GM12892 (cell line): Measurements from ENCODE around the gene KRT8.

Source experiments
- DNase-seq: peaks from one replicate; pipeline ENCODE4 v3.0.0; 2011; ENCODE audit not compliant: insufficient read length
- FAIRE-seq: peaks from 2 replicates; lab custom pipeline; 2011; peaks lifted over from hg19 to GRCh38; lab: Jason Lieb, UNC
- POLR2A ChIP-seq: IDR thresholded peaks from 2 replicates; pipeline ENCODE4 v1.6.1; 2011; ENCODE audit warnings: low read depth, low read length, control low read depth
- POLR2AphosphoS5 ChIP-seq: IDR thresholded peaks from 2 replicates; pipeline ENCODE4 v1.6.1; 2011; ENCODE audit warnings: low read depth, low read length, control low read depth
- TAF1 ChIP-seq: IDR thresholded peaks from 2 replicates; pipeline ENCODE4 v1.6.1; 2011; ENCODE audit warnings: low read depth, mild to moderate bottlenecking, control low read depth, low read length, borderline replicate concordance

The KRT8 gene

DNA sequence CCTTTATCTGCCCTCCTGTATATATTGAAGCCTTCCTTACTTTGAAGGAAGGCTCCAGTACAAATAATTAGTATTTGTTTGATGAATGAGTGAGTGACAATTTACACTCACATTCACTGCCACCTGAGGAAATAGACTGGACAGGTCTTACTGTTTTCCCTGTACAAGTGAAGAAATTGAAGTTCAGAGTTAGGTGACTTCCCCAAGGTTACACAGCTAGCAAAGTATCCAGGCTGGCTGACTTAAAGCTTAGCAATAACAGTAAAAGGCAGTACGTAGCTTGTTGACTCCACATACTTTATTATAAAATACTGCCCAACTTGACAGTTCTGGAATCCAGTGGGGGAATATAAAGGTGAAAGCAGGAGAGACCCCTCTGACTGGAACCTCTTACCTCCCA lies 41.5 kb upstream of the KRT8 start:
- TF ChIP-seq POLR2AphosphoS5 = no peak
- no peak for TF ChIP-seq TAF1
- no peak for TF ChIP-seq POLR2A
- FAIRE-seq = no peak

DNA sequence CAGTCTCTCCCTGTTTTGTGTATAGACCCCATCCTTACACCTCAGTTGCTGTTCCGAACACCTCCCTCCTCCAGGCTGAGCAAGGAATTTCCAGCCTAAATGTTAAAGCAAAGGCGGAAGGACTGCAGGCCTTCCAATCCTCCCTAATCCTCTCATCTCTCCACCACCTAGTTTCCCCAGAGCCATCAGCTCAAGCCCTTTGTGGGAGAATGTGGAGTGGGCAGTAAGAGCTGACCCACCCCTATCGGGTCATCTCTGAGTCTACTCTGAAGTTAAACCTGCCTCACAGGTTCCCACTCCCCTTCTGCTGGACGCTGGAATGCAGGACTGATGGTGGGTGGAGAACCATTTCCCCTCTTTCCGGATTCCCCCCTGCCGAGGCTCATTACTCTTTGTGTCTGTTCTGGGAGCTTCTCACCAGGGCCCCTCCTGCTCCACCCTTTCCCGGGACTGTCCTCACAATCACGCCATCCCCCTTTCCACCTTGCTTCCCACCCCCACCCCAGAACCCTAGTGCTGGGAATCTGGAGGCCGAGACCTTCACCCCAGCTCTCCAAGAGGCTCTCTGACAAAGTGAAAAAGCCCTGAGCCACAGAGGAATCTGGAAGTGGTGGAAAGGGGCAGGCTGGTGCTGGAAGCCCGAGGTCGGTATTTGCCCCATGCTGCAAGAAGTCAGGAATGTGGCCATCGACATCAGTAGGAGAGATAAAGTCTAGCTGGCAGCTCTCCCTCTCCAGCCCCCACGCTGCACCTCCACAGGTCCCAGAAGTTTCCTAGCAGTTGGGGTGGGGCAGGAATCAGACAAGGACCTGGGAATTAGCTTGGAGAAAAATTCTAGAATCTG lies 40.7 kb upstream of the KRT8 start:
- DNase-seq (no peak), FAIRE-seq (no peak)
- TF ChIP-seq TAF1 (no peak), POLR2A (no peak), POLR2AphosphoS5 (no peak)

More for the DNA sequence above, 41.5 kb upstream of the KRT8 start:
- no peak for DNase-seq

- no peak for TF ChIP-seq POLR2AphosphoS5
- TF ChIP-seq TAF1 = no peak
- TF ChIP-seq POLR2A = no peak
- DNase-seq (no peak), FAIRE-seq (no peak)
These were observed 40.0 kb upstream of the KRT8 start for GRCh38 chr12:52944683-52945388.

GRCh38 chr12:52942901-52943181 lies 38.0 kb upstream of the KRT8 start:
- TF ChIP-seq POLR2AphosphoS5 (no peak), TAF1 (no peak), POLR2A (no peak)
- DNase-seq = no peak
- FAIRE-seq = no peak

GRCh38 chr12:52942066-52942900 lies 37.4 kb upstream of the KRT8 start:
- no peak for TF ChIP-seq POLR2AphosphoS5
- DNase-seq = no peak
- no peak for FAIRE-seq

DNA sequence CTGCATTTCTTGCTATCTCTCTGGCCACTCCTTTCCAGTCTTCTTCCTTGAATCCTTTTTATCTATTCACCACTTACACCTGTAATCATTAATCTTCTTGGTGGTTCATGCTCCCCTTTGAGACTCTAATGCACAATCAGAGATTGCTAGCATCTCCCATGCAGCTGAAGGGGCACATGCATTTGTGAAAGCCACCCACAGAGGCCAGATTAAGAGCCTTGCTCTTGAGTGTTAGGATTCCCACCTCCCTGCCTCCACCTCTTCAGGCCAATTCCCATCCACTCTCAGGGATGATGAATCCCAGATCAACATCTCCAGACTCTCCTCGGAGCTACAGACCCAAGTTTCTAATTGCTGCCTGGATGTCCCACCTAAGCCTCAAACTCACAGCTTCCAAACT lies 24.7 kb upstream of the KRT8 start:
- DNase-seq (no peak), FAIRE-seq (no peak)
- no peak for TF ChIP-seq POLR2A
- no peak for TF ChIP-seq TAF1
- no peak for TF ChIP-seq POLR2AphosphoS5

DNA sequence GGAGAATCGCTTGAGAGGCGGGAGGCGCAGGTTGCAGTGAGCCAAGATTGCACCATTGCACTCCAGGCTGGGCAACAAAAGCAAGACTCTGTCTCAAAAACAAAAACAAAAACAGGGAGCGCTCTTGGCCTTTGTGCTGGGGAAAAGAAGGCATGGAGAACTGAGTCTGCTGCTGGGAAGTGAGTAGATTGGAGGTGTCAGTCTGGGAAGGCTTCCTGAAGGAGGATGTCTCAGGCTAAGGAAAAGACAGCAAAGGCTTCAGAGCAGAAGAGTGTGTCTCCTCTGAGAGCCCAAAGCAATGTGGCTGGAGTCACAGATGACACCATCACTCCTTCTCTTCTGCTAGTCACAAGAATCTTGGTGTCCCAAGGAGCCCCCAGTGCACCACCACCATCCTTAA lies 23.1 kb upstream of the KRT8 start:
- FAIRE-seq (no peak), DNase-seq (no peak)
- TF ChIP-seq POLR2A (no peak), POLR2AphosphoS5 (no peak), TAF1 (no peak)

- DNase-seq (no peak), FAIRE-seq (no peak)
- TF ChIP-seq POLR2AphosphoS5 (no peak), TAF1 (no peak), POLR2A (no peak)
These were observed 21.8 kb upstream of the KRT8 start for GRCh38 chr12:52926596-52927234.

GRCh38 chr12:52925717-52926595 lies 21.1 kb upstream of the KRT8 start:
- FAIRE-seq (no peak), DNase-seq (no peak)
- TF ChIP-seq POLR2AphosphoS5 (no peak), POLR2A (no peak), TAF1 (no peak)

DNA sequence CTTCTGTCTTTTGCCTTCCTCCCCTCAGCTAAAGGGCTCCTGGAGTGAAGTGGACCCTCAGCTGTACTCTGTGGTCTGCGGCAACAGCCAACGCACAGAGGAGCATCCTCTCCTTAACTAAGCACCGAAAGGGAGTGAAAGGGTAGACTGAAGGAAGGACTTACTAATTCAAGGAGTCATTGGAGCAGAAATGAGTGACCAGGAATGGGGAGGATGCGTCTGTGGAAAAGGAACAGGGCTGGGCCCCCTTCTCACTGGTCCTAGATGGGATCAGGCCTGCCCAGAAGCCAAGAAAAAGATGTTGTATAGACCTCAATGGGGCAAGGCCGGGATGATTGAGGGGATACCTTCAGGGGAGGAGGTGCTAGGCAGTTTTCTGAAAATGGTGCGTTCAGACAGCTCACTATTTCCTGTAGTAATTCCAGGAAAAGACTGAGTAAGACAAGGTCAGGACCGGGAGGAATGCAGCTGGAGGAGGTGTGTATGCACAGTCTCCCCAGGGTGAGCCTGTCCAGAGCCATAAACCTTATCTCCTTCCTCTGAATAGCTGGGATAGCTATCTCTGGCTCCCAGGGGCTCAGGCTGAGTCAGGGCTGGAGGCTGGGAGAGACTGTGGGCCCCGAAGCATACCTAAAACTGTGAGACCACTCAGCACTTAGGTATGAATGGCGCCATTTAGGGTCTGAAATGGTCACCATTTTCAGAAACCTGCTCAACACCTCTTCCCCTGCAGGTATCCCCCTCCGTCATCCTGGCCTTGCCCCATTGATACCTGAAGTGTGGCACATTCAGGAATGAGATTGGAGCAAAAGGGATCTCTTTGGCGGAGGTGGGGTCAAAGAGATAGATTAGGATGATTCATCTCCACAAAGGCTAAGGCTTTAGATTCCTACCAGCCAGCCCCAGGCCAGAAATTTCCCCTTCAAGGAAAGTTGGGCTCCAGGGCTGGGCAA lies 20.2 kb upstream of the KRT8 start:
- FAIRE-seq (no peak), DNase-seq (no peak)
- TF ChIP-seq TAF1 (no peak), POLR2A (no peak), POLR2AphosphoS5 (no peak)
